BJ (cell line): Measurements from ENCODE around the gene MANSC1. TPM values are rescaled to one million over a fixed set of nuclear protein-coding genes. Genes with fewer than 3 reads are reported as not detected.
A peak's percentile ranks its signal among the peaks of the same experiment; 100 is the strongest.
"Not testable (repeated sequence)": the region's sequence is repeated elsewhere in the genome, so short reads cannot be mapped to it uniquely, and the experiment has no call there.

Experiments used
- CTCF ChIA-PET: fragments of 350-600 bp; formaldehyde crosslinking; extraction: SDS; loops from one replicate; lab custom pipeline; 2021; ENCODE audit warnings: antibody characterized with exemption, inconsistent platforms; lab: Yijun Ruan, JAX
- POLR2A ChIA-PET: fragments of 300-600 bp; sonication (Branson Sonifier 250); formaldehyde crosslinking; extraction: SDS; loops from one replicate; lab custom pipeline; 2021; ENCODE audit warnings: antibody characterized with exemption; lab: Charles Lee
- DNase-seq: peaks from one replicate; pipeline ENCODE4 v3.0.0-alpha.2; 2011; ENCODE audit warnings: low read depth
- H3K27me3 ChIP-seq: 2 replicates; pipeline ENCODE4 v1.6.0; 2011; ENCODE audit warnings: low read length; ENCODE audit not compliant: control insufficient read depth, insufficient read depth
- H3K36me3 ChIP-seq: 2 replicates; pipeline ENCODE4 v1.5.1; 2011; ENCODE audit warnings: low read length; ENCODE audit not compliant: control insufficient read depth, insufficient read depth
- H3K4me3 ChIP-seq: 2 replicates; pipeline ENCODE4 v1.5.1; 2011; ENCODE audit warnings: low read depth, mild to moderate bottlenecking, control low read depth, low read length
- polyA plus RNA-seq: library from polyadenylated mRNA; depleted of rRNA; stranded (reverse); fragments of >200 nt; gene quantifications from 2 replicates; pipeline ENCODE4 v1.2.3, GENCODE V29; 2011
- TF ChIP-seq, protein P1 (sequence below): IDR thresholded peaks from 2 replicates; pipeline ENCODE4 v1.5.1; 2011; ENCODE audit warnings: low read depth, mild to moderate bottlenecking, control low read depth, inconsistent platforms, low read length, moderate library complexity; ENCODE audit not compliant: insufficient read depth

The MANSC1 gene
- polyA plus RNA-seq, 1 experiment, result 2.4 TPM

DNA sequence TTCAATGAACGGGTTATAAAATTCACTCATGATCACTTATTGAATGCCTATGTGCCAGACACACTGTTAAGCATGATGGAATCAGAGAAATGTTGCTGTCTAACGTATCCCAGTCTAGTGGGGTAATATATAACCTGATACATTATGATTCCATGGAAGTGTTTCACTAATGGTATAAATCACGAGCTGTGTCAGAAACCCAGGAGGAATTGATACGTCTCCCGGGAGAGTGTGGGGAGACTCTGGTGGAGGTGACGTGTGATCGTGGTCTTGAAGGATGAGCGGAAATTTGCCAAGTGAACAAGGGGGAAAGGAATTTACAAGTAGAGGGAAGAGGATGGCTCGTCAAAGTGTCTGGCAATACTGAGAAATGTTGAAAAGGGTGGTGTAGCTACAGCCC lies 26.5 kb downstream of the MANSC1 start:
- DNase-seq, result no peak
- Histone ChIP-seq H3K4me3 (no peak overlapping the region), H3K27me3 (no peaks in the 10 kb centered on the region), H3K36me3 (no peaks in the 10 kb centered on the region)
- TF ChIP-seq, protein P1, sequence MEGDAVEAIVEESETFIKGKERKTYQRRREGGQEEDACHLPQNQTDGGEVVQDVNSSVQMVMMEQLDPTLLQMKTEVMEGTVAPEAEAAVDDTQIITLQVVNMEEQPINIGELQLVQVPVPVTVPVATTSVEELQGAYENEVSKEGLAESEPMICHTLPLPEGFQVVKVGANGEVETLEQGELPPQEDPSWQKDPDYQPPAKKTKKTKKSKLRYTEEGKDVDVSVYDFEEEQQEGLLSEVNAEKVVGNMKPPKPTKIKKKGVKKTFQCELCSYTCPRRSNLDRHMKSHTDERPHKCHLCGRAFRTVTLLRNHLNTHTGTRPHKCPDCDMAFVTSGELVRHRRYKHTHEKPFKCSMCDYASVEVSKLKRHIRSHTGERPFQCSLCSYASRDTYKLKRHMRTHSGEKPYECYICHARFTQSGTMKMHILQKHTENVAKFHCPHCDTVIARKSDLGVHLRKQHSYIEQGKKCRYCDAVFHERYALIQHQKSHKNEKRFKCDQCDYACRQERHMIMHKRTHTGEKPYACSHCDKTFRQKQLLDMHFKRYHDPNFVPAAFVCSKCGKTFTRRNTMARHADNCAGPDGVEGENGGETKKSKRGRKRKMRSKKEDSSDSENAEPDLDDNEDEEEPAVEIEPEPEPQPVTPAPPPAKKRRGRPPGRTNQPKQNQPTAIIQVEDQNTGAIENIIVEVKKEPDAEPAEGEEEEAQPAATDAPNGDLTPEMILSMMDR, result no peak
- ChIA-PET CTCF (interaction anchor here (1.0 kb wide), 1 partner anchor 11 kb away, joined by 3 read pairs; no protein-coding TSS in a partner anchor), POLR2A (no interaction called here)

DNA sequence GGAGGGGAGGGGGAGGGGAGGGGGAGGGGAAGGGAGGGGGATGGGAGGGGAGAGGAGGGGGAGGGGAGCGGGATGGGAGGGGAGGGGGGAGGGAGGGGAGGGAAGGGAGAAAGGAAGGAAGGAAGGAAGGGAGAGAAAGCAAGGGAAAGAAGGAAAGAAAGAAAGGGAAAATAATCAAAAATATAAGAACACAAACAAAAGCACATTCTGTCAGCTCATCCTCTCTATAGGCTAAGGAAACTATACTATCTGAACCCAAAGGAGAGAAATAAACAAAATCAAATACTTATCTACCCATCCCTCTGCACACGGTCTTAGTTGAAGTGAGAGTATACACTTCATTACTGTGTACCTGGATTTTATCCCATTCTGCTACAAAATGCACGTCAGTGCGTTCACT lies 26.9 kb downstream of the MANSC1 start:
- ChIA-PET POLR2A (no interaction called here), CTCF (interaction anchor here (1.0 kb wide), 1 partner anchor 11 kb away, joined by 3 read pairs; no protein-coding TSS in a partner anchor)
- H3K27me3 ChIP-seq, result no peaks in the 10 kb centered on the region
- no peak overlapping the region for H3K4me3 ChIP-seq
- no peak for DNase-seq
- H3K36me3 ChIP-seq, result no peaks in the 10 kb centered on the region
- TF ChIP-seq, protein P1, result no peak

DNA sequence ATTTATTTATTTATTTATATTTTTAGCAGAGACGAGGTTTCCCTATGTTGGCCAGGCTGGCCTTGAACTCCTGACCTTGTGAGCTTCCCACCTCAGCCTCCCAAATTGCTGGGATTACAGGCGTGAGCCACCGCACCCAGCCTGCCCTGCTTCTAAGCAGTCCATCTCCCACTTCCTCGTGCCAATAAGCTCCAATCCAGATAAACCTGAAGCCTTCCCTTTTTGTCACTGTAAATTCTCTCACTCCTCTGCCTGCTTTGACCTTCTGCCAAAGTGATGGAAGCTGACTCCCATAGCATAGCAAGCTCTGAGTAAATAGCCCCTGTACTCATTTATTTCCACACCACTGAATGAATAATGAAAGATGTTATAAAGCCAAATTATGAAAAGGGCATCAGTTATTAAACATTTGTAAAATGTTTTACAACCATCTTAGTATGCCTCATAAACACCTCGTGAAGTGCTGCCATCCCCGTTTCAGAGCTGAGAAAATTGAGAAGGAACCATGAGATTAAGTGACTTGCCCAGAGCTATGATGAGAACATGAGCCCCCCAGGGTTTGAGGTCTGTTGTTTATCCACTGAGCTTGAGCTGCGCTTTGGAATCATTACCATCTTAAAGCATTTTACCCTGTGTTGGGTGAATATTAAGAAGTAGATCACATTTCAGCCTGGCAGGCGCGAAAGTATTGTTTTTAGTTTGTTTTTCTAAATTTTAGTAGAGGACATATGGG lies 30.4 kb downstream of the MANSC1 start:
- H3K4me3 ChIP-seq, result peak overlapping the region; percentile 7; the same call in 1 of the 2 replicates
- ChIA-PET CTCF (interaction anchor here (0.6 to 2.9 kb wide), 3 partner anchors 8 to 285 kb away, joined by 3 to 13 read pairs (median 3); no protein-coding TSS in a partner anchor), POLR2A (no interaction called here)
- DNase-seq, result no peak
- TF ChIP-seq, protein P1, result no peak
- no peaks in the 10 kb centered on the region for H3K27me3 ChIP-seq
- H3K36me3 ChIP-seq, result no peaks in the 10 kb centered on the region

DNA sequence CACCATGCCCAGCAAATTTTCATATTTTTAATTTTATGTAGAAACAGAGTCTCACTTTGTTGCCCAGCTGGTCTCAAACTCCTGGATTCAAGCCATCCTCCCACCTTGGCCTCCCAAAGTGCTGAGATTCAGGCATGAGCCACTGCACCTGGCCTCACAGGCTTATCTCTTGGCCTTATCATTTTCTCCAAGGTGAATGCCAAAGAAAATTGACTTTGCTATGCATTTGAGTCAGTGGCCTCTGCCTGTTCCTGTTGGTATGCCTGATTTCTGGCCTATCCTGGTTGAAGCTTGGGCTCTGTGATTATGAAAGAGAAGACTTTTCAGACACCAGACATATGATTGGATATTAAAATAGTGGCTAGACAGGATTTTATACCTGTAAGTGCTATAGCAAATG lies 34.2 kb downstream of the MANSC1 start:
- Histone ChIP-seq H3K4me3 (no peak overlapping the region), H3K27me3 (no peaks in the 10 kb centered on the region), H3K36me3 (no peaks in the 10 kb centered on the region)
- ChIA-PET CTCF (interaction anchor here (1.3 kb wide), 1 partner anchor 10 kb away, joined by 4 read pairs; no protein-coding TSS in a partner anchor), POLR2A (no interaction called here)
- no peak for DNase-seq
- TF ChIP-seq, protein P1, result no peak

DNA sequence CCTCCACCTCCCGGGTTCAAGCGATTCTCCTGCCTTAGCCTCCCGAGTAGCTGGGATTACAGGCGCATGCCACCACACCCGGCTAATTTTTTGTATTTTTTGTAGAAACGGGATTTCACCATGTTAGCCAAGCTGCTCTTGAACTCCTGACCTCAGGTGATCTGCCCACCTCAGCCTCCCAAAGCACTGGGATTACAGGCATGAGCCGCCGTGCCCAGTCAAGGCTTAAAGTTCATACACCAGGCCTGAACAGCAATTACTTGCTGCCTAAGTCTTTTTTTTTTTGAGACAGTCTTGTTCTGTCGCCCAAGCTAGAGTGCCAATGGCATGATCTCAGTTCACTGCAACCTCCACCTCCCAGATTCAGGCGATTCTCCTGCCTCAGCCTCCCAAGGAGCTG lies 39.3 kb downstream of the MANSC1 start:
- CTCF ChIA-PET, DNase-seq, H3K36me3 ChIP-seq, H3K4me3 ChIP-seq, POLR2A ChIA-PET, H3K27me3 ChIP-seq: not testable (repeated sequence)
